ENCODE results near the gene PABPC3. TPM values are rescaled to one million over a fixed set of nuclear protein-coding genes. Genes with fewer than 3 reads are reported as not detected.

The PABPC3 gene
- total and polyA plus RNA-seq, 10 of the 15 experiments (the other 5 are each of a cell fraction or from before 2014, with no cell fraction given) = 0.04 to 0.87 (median 0.28) TPM

DNA sequence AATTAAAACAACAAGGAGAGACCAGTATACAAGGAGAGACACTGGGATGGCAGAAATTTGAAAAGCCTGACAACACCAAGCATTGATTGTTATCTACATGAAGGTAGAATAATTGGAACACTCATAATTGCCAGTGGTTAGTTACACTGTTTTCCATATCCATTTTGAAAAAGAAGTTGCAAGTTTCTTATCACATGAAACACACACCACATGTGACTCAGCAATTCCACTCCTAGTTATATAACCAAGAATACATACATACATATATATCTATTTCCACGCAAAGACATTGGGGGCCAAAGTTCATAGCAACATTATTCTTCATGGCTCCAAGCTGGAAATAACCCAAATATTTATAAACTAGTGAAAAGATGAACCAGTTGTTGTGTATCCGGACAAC, 15.2 kb upstream of the PABPC3 start:
- BruUV-seq (replicated peaks) = no TSS peak
- Histone ChIP-seq H4K20me1 (ENCODE audit: control insufficient read depth, insufficient read depth) (no peaks in the 10 kb centered on the region), H3K79me2 (ENCODE audit: control insufficient read depth, insufficient read depth, low read length) (no peaks in the 10 kb centered on the region), H3K36me3 (ENCODE audit: control insufficient read depth in 2 of 2, insufficient read depth in 2 of 2, low read length in 1 of 2) (no peaks in the 10 kb centered on the region), H3K27ac (ENCODE audit: control insufficient read depth, insufficient read depth) (no peak overlapping the region), H2AFZ (ENCODE audit: control insufficient read depth, low read depth, low read length) (no peak overlapping the region), H3K9ac (ENCODE audit: control insufficient read depth, insufficient read depth, low read length) (no peak overlapping the region), H3K9me3 (replicated peaks; ENCODE audit: control insufficient read depth, insufficient read depth, low read length) (no peaks in the 10 kb centered on the region; the same call in 2 of the 3 replicates), H3K4me3 (no peak overlapping the region), H3K27me3 (replicated peaks in 1 of 2; ENCODE audit: control insufficient read depth in 2 of 2, insufficient read depth in 2 of 2, low read length in 1 of 2) (no peaks in the 10 kb centered on the region; a peak in 1 of 4 replicates), H3K4me2 (ENCODE audit: control insufficient read depth, insufficient read depth) (no peak overlapping the region), H3K4me1 (ENCODE audit: control insufficient read depth, insufficient read depth, low read length) (no peaks in the 10 kb centered on the region)
- intact Hi-C loops (cut with micrococcal nuclease; ENCODE audit: unreplicated experiment) = no loop called here
- in situ Hi-C loops (cut with MboI) = loop anchor here (10.0 kb wide), 1 partner anchor 294 kb away; the partner anchor contains the start of gene ATP8A2
- ChIA-PET SMC1A (ENCODE audit: uncharacterized antibody, unreplicated experiment) (no interaction called here), POLR2A (no interaction called here), CTCF (interaction anchor here (0.7 kb wide), 1 partner anchor 295 kb away, joined by 3 read pairs; no protein-coding TSS in a partner anchor), RAD21 (ENCODE audit: unreplicated experiment) (no interaction called here)
- ATAC-seq (no peak), DNase-seq (ENCODE audit: low read depth, low spot score) (no peak), FAIRE-seq (no peak)
- 72% methylated on average over 2 of the region's 2 CpGs for WGBS (ENCODE audit: insufficient coverage, insufficient replicate concordance, low lambda C conversion rate, missing lambda C conversion rate)
- TF ChIP-seq ZNF274 (IDR thresholded peaks at IDR 0.05; ENCODE audit: insufficient read depth, insufficient read length) (no peak), TBL1XR1 (IDR thresholded peaks at IDR 0.05; ENCODE audit: low read depth, low read length) (no peak), NR2F1 (conservative IDR thresholded peaks at IDR 0.05) (no peak), CBFB (IDR thresholded peaks at IDR 0.05; ENCODE audit: low read depth) (no peak), WRNIP1 (IDR thresholded peaks at IDR 0.05; ENCODE audit: borderline replicate concordance, low read depth, low read length) (no peak), JUNB (IDR thresholded peaks at IDR 0.05) (no peak), CBX3 (IDR thresholded peaks at IDR 0.05; ENCODE audit: borderline replicate concordance, low read depth) (no peak), IRF3 (IDR thresholded peaks at IDR 0.05) (no peak), PAX8 (IDR thresholded peaks at IDR 0.05) (no peak), SREBF1 (IDR thresholded peaks at IDR 0.05; ENCODE audit: low read length) (no peak), MEF2A (IDR thresholded peaks at IDR 0.05; ENCODE audit: insufficient read depth, low read depth, low read length) (no peak), SUPT20H (IDR thresholded peaks at IDR 0.05; ENCODE audit: borderline replicate concordance, control insufficient read depth, low read depth, low read length) (no peak), RAD51 (IDR thresholded peaks at IDR 0.05) (no peak), NFYA (IDR thresholded peaks at IDR 0.05; ENCODE audit: borderline replicate concordance, low read depth, low read length) (no peak)
- TF ChIP-seq, protein P1, sequence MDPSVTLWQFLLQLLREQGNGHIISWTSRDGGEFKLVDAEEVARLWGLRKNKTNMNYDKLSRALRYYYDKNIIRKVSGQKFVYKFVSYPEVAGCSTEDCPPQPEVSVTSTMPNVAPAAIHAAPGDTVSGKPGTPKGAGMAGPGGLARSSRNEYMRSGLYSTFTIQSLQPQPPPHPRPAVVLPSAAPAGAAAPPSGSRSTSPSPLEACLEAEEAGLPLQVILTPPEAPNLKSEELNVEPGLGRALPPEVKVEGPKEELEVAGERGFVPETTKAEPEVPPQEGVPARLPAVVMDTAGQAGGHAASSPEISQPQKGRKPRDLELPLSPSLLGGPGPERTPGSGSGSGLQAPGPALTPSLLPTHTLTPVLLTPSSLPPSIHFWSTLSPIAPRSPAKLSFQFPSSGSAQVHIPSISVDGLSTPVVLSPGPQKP (IDR thresholded peaks at IDR 0.05; ENCODE audit: low read depth, low read length) = no peak
- TF ChIP-seq, protein P2, sequence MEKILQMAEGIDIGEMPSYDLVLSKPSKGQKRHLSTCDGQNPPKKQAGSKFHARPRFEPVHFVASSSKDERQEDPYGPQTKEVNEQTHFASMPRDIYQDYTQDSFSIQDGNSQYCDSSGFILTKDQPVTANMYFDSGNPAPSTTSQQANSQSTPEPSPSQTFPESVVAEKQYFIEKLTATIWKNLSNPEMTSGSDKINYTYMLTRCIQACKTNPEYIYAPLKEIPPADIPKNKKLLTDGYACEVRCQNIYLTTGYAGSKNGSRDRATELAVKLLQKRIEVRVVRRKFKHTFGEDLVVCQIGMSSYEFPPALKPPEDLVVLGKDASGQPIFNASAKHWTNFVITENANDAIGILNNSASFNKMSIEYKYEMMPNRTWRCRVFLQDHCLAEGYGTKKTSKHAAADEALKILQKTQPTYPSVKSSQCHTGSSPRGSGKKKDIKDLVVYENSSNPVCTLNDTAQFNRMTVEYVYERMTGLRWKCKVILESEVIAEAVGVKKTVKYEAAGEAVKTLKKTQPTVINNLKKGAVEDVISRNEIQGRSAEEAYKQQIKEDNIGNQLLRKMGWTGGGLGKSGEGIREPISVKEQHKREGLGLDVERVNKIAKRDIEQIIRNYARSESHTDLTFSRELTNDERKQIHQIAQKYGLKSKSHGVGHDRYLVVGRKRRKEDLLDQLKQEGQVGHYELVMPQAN (conservative IDR thresholded peaks at IDR 0.05) = no peak
- TF ChIP-seq, protein P3, sequence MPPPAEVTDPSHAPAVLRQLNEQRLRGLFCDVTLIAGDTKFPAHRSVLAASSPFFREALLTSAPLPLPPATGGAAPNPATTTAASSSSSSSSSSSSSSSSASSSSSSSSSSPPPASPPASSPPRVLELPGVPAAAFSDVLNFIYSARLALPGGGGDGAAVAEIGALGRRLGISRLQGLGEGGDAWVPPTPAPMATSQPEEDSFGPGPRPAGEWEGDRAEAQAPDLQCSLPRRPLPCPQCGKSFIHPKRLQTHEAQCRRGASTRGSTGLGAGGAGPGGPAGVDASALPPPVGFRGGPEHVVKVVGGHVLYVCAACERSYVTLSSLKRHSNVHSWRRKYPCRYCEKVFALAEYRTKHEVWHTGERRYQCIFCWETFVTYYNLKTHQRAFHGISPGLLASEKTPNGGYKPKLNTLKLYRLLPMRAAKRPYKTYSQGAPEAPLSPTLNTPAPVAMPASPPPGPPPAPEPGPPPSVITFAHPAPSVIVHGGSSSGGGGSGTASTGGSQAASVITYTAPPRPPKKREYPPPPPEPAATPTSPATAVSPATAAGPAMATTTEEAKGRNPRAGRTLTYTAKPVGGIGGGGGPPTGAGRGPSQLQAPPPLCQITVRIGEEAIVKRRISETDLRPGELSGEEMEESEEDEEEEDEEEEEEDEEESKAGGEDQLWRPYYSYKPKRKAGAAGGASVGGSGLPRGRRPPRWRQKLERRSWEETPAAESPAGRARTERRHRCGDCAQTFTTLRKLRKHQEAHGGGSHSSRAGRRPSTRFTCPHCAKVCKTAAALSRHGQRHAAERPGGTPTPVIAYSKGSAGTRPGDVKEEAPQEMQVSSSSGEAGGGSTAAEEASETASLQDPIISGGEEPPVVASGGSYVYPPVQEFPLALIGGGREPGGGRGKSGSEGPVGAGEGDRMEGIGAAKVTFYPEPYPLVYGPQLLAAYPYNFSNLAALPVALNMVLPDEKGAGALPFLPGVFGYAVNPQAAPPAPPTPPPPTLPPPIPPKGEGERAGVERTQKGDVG (CRISPR knock-in tag; IDR thresholded peaks at IDR 0.05) = no peak
- TF ChIP-seq, protein P4, sequence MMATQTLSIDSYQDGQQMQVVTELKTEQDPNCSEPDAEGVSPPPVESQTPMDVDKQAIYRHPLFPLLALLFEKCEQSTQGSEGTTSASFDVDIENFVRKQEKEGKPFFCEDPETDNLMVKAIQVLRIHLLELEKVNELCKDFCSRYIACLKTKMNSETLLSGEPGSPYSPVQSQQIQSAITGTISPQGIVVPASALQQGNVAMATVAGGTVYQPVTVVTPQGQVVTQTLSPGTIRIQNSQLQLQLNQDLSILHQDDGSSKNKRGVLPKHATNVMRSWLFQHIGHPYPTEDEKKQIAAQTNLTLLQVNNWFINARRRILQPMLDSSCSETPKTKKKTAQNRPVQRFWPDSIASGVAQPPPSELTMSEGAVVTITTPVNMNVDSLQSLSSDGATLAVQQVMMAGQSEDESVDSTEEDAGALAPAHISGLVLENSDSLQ (IDR thresholded peaks at IDR 0.05) = no peak

Measured in GM12878 (cell line).